Femur (tissue), 1 donor: ENCODE results near the gene ANKRD10.

Experiments
- DNase-seq: peaks from one replicate; pipeline ENCODE4 v3.0.0-alpha.2; 2017

ANKRD10 gene

GRCh38 chr13:110885516-110885915 lies 29.4 kb downstream of the ANKRD10 start:
- DNase-seq: no peak

- no peak for DNase-seq
Observed at GRCh38 chr13:110884517-110884916, 30.4 kb downstream of the ANKRD10 start.

GRCh38 chr13:110883542-110883941 lies 31.3 kb downstream of the ANKRD10 start:
- DNase-seq: no peak

GRCh38 chr13:110882972-110883371 lies 31.9 kb downstream of the ANKRD10 start:
- DNase-seq: no peak

- no peak for DNase-seq
Observed at GRCh38 chr13:110881839-110882627, 32.8 kb downstream of the ANKRD10 start.

- DNase-seq: no peak
Observed at GRCh38 chr13:110880627-110881026, 34.2 kb downstream of the ANKRD10 start.

GRCh38 chr13:110879482-110879881 lies 35.4 kb downstream of the ANKRD10 start:
- DNase-seq: no peak

- no peak for DNase-seq
Observed at GRCh38 chr13:110877737-110878258, 37.1 kb downstream of the ANKRD10 start.

GRCh38 chr13:110876609-110877008 lies 38.3 kb downstream of the ANKRD10 start:
- DNase-seq: no peak

- DNase-seq: no peak
Observed at GRCh38 chr13:110875241-110875640, 39.6 kb downstream of the ANKRD10 start.

GRCh38 chr13:110874508-110874960 lies 40.3 kb downstream of the ANKRD10 start:
- DNase-seq: peak; percentile 92

- DNase-seq: no peak
Observed at GRCh38 chr13:110873639-110874507, 41.0 kb downstream of the ANKRD10 start.

GRCh38 chr13:110872768-110873638 lies 41.9 kb downstream of the ANKRD10 start:
- DNase-seq: no peak

GRCh38 chr13:110872034-110872767 lies 42.7 kb downstream of the ANKRD10 start:
- DNase-seq: no peak

GRCh38 chr13:110869805-110870706 lies 44.8 kb downstream of the ANKRD10 start:
- peak; percentile 89 for DNase-seq

- no peak for DNase-seq
Observed at GRCh38 chr13:110869231-110869804, 45.6 kb downstream of the ANKRD10 start.

- DNase-seq: no peak
Observed at GRCh38 chr13:110868720-110869119, 46.1 kb downstream of the ANKRD10 start.

GRCh38 chr13:110867380-110867779 lies 47.5 kb downstream of the ANKRD10 start:
- DNase-seq: no peak

GRCh38 chr13:110866491-110867170 lies 48.2 kb downstream of the ANKRD10 start:
- DNase-seq: no peak

- DNase-seq: no peak
Observed at GRCh38 chr13:110863685-110864084, 51.2 kb downstream of the ANKRD10 start.
